Islet precursor cell (in vitro differentiated cells): ENCODE measurements around the gene KCNN3.

Experiments
- DNase-seq: peaks from one replicate; pipeline ENCODE4 v3.0.0-alpha.2; 2018

KCNN3 gene

DNA sequence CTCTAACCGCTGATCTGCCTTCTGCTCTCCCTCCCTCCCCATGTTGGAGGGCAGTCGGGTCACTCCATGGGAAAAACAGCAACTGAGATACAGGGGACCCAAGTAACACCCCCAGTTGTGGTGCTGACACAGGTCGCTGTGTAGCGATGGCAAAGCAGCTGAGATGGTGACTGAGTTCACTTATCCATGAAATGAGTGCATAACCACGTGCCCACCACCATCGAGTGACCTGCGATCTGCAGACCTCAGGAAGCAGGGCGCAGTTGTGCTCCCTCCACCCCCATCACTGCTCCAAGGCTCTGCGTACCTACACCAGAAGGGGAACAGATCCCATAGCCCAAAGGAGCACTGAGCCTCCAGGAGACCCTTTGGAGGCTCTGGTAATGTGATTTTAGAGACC lies 31.1 kb downstream of the KCNN3 start:
- no peak for DNase-seq

DNA sequence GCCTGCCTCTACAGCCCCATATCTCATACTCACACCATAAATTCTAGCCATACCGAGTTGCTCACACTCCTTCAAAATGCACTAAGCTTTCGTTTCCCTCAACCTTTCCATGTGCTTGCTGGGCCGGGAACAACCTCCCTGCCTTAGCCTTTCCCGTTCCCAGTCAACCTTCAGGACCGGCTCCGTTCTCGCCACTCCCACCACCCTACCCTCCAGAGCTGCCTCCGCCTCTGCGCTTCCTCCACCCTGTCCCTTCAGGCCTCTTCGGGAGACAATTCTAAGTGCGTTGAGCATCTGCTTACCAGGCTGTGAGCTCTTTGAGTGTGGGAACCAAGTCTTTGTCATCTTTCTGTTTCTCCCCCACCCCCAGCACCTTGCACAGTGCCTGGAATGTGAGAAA lies 31.6 kb downstream of the KCNN3 start:
- no peak for DNase-seq

DNA sequence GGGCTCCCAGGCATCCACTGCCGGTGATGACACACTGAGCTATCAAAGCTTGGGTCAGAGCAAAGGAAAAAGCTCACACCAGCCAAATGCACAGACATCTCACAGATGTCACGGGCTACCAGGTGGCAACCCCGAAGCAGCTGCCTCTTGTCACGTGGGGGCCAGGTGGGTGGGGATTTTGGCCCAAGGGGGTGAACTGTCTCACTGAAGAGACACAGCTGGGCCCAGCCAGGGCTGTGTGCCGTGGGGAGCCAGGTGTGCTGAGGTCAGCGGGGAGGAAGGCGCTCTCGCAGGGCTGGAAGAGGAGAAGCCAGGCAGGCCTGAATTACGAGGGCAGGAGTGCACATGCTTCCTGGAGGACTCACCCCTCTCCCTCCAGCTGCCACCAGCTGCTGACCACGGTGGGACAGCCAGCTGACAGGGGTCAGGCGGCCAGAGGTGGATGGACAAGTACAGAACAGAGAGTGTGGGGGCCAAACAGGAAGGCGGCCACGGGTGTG lies 32.4 kb downstream of the KCNN3 start:
- no peak for DNase-seq

DNA sequence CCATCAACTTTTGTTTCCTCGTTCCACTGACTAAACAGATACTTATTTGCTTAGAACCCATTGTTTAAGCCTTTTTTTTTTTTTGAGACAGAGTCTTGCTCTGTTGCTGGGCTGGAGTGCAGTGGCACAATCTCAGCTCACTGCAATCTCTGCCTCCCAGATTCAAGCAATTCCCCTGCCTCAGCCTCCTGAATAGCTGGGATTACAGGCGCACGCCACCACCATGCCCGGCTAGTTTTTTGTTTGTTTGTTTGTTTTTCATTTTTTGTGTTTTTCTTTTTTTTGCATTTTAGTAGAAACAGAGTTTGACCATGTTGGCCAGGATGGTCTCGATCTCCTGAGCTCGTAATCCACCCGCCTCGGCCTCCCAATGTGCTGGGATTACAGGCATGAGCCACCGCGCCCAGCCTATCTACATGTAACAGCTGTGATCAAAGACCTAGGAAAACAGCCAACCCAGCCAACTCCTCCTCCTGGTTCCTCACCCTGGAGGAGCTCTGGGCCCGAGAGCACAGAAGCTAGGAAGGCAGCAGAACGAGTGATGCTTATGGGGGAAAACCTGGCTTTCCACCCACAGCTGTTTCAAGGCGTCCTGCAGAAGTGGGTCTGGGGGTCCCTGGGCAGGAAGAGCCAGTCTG lies 32.9 kb downstream of the KCNN3 start:
- DNase-seq, result no peak

DNA sequence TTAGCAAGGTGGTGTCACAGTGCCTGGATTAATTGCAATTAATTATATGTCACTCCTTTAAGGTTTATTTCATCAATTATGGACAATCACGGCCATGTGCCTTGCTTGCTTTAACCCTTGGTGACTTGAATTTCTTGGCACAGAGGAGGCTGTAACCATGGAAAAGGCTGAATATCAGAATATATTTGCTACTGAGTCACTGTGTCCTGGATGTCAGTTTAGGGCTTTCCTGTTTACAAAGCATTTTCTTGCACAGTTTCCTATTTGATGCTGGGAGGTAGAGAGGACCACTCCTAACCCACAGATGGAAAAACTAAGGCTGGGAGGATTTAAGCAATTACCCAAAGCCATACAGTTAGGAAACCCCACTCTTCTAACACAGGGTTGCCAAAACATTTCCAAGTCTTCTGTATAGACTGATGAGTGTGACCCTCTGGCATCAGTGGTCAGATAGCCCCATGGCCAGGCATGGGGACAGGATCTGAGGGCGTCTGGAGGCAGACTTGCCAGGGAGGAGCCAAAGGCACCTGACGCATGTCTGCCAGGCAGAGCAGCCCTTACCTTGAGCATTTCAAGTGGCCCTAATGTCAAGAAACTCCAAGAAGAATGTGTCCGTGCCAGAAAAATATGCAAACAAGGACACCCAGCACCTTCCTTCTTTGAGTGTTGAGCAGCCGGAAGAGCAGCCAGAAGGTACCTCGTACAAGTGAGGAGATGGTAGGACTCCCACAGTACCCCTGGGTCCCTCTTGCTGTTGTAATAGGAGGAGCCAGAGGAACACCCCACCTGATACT lies 34.4 kb downstream of the KCNN3 start:
- no peak for DNase-seq

- no peak for DNase-seq
These were observed 36.2 kb downstream of the KCNN3 start for GRCh38 chr1:154833841-154834240.

GRCh38 chr1:154833209-154833608 lies 36.9 kb downstream of the KCNN3 start:
- no peak for DNase-seq

DNA sequence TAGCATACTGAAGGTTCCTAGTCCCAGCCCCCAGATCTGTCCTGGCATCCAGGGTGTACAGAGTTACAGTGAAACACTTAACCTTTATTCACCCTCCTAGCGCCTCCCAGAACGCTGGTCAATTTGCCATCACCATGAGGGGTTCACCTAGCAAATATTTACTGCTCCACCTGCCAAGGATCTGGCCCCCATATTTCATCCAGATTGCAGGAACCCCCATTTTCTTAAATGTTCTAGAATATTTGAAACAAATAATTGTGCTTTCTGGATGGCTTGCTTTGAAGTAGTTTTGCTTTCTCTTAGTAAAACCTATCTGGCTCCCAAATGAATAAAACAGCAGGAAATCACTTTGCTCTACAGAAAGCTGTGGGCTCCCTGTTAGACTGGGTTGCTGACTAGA lies 37.7 kb downstream of the KCNN3 start:
- no peak for DNase-seq

DNA sequence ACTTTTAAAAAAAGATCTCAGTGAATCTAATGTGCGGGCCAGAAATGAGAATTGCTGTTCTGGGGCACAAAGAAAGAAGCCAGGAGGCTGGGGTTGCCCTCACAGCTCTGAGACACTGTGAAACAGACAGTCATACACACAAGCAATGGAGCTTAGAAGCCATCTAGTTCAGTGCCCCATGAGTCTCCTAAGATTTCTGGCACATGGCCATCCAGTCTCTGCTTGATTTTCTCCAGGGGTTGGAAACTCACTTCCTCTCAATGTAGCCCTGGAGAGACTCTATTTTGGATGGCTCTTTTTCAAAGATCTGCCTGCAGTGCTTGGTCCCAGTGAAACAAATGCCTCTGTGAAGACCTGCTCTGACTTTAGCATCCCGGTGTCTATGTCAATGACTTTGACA lies 38.6 kb downstream of the KCNN3 start:
- DNase-seq, result no peak

GRCh38 chr1:154829062-154829461 lies 41.0 kb downstream of the KCNN3 start:
- DNase-seq, result no peak

DNA sequence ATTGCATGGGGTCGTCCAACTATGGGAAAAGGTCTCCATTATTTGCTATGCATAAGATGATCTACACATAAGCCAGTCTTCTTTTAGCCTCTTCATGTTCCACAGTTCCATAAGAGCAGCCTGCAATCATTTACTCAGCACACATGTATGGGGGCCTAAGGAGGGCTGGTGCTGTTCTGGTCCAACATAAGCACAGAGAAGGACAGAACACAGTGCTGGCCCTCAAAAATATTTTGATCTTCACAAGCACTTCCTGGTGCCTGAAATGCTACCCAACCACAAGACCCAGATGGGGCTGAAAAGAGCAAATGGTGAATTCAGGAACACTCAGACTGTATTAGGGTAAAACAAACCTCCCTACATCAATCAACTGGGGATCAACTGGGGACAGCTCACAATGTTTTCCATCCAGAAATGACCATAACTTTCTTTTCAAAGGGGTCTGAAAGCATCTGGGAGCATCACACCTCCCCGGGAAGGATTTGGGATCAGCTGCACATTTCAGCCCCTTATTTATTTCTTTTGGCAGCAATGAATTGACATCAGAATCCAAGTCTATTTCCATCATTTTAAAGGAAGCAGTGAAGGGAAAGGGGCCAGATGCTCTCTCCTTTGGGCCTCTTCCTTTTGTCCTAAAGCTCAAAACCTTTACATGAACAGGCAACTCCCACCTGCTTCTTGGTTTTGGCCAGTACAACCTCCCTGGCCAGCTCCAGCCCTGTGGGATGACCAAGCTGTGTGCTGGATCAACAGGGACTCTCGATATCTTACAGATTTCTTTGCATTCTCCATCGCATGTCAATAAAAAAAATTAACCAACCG lies 45.7 kb downstream of the KCNN3 start:
- no peak for DNase-seq

- no peak for DNase-seq
These were observed 47.4 kb downstream of the KCNN3 start for GRCh38 chr1:154822717-154823116.

GRCh38 chr1:154822233-154822632 lies 47.8 kb downstream of the KCNN3 start:
- DNase-seq, result no peak

DNA sequence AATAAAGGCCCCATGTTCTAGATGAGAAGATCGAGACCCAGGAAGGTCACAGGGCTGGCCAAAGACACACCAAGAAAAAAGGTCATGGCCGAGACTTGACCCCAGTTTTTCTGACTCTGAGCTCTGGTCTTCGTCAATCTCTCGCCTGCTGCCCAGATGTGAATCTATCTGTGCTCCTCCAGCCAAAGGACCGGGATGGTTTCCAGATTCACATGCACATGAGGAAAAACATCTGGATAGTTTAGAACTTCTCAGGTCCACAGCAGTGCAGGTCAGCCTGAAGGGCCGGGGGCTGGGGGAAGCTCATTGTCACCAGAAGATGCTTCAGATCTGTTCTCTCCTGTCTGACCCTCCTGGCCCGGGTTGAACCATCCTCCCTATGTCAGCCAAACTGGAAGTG lies 49.0 kb downstream of the KCNN3 start:
- DNase-seq, result no peak

- no peak for DNase-seq
These were observed 49.4 kb downstream of the KCNN3 start for GRCh38 chr1:154820646-154821045.

DNA sequence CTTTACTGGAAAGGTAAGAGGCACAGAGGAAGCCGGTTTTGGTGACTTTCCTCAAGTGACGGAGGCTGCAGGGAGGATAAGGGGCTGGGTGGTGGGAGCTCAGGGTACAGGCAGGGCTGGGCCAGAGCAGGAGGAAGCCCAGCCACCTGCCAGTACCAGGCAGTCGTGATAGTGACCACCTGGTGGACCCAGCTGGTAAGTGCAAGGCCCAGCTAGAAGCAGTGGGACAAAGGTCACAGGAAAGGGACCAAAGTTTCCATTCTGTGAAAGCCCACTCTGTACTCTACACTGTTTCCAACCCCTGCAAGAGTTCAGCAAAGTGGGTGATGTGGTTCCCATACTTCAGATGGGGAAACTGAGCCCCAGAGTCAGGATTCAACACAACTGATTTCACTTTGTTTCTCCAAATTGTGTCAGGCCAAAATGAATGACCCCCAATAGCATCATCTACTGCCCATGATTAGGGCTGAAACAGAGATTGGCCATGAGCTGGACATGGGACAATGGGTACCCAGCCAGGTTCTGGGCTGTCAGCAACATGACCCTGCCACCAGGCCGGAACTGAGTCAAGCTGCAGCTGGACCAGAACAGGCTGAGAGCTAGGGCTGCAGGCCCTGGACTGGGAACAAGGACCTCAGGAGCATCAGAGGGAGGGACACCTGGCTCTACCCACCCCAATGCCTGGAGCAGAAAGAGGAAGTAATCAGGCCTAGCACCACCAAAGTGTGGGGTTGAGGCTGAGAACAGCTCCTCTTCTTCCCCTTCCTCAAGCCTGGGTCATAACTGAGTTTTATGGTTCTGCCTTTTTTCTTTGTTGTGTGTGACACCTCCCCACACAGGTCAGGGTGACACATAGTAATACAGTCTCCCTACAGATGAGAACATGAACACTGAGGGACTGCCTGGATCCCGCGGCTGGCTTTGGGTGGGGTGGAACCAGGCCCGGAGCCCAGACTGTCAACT lies 50.2 kb downstream of the KCNN3 start:
- DNase-seq, result peak; percentile 73

GRCh38 chr1:154818911-154819310 lies 51.2 kb downstream of the KCNN3 start:
- DNase-seq, result no peak

DNA sequence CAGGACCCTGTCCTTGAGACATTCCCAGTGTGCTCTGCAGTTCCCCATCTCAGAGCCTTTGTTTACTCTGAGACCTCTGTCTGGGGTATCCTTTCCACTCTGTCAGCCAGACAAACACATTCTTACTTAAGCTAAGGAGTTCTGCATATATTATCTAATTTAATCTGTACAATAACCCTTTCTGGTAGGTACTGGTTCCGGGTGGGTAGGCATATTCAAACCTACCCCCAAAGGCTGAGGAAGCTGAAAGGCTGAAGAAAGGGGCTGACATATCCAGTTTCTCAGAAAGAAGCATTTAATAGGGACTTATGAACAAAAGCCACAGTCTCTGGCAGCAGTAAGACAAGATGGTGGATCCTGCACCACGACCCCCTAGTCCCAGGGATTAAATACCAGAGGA lies 53.1 kb downstream of the KCNN3 start:
- no peak for DNase-seq

DNA sequence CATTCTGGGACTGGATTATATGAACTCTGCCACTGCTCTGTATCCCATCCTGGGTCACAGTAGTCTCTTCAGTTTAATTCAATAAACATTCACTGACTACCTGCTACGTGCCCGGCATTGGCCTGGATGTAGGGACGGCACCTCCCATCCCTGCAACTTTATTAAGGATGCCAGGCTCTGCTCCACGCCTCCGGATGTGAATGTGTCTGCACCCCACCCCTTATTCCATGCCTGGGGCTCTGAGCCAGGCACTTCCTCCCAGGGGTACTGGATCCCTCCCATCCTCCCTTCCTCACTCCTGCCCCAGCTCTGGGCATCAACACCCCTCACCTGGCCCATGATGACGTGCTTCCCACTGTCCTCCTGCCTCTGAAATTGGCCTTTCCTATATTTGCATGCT lies 53.7 kb downstream of the KCNN3 start:
- DNase-seq, result no peak

DNA sequence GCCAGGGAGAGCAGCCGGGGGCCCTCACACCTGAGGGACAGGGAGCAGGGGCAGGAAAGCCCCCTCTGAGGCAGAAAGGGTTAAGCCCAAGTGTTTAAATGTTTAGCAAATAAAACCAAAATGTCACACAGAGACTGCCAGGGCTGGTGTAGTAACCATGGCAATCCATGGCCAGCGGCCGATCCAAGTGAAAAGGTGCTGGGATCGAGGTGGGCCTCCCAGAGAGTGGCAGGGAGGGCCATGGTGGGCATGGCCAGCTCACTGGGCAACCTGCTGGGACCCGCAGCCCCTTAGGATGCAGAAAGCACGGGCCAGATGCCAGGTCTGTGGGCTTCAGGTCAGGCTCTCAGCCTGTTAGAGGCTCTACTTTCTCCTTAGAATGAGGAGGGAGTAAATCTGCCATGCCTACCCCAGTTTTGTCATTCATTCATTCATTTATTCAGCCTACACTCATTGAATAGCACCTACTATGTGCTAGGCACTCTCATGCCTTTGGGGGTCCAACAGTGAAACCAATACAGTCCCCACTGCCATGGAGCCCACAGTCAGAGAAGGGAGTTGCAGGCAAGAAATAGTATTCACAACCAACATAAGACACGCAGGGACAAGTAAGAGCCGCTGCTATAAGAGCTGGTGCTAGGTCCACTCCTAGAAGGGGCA lies 56.1 kb downstream of the KCNN3 start:
- DNase-seq, result no peak

- peak; percentile 76 for DNase-seq
These were observed 56.7 kb downstream of the KCNN3 start for GRCh38 chr1:154813300-154813816.

- DNase-seq, result no peak
These were observed 57.2 kb downstream of the KCNN3 start for GRCh38 chr1:154812877-154813276.
